Measurements from ENCODE around the gene ZCCHC14. TPM values are rescaled to one million over a fixed set of nuclear protein-coding genes. Genes with fewer than 3 reads are reported as not detected.
"Not testable (repeated sequence)": the region's sequence is repeated elsewhere in the genome, so short reads cannot be mapped to it uniquely, and the experiment has no call there.

The ZCCHC14 gene
- total and polyA plus RNA-seq, 4 donors, result 6.6 to 42.5 (median 27.8) TPM

- ATAC-seq (ENCODE audit: low FRiP score); H3K27ac ChIP-seq (ENCODE audit: low read depth in 1 of 2, low read length in 2 of 2); H3K36me3 ChIP-seq (ENCODE audit: control insufficient read depth in 1 of 2, insufficient read depth in 2 of 2, low read length in 1 of 2); intact Hi-C loops (cut with DNase I); H3K4me1 ChIP-seq (ENCODE audit: control insufficient read depth in 1 of 2, insufficient read depth in 2 of 2, low read length in 2 of 2); H3K4me3 ChIP-seq (ENCODE audit: low read length in 2 of 2); DNase-seq; H3K27me3 ChIP-seq (ENCODE audit: control insufficient read depth in 1 of 2, insufficient read depth in 2 of 2, low read length in 1 of 2); H3K9me3 ChIP-seq (ENCODE audit: control insufficient read depth, low read length): not testable (repeated sequence)
- WGBS, 2 donors, result 9 to 15% methylated on average over 4 to 6 of the region's 6 CpGs
Measured at GRCh38 chr16:87488960-87489359, 3.9 kb downstream of the ZCCHC14 start.

- peak; percentile 71 to 78 for DNase-seq
Measured at GRCh38 chr16:87487361-87487924, 5.4 kb downstream of the ZCCHC14 start.

GRCh38 chr16:87486713-87487247, 6.0 kb downstream of the ZCCHC14 start:
- intact Hi-C loops (cut with DNase I), result no loop called here
- WGBS, 2 donors, result 37 to 46% methylated on average over 5 of the region's 5 CpGs
- DNase-seq (no peak), ATAC-seq (ENCODE audit: low FRiP score) (no peak)
- Histone ChIP-seq H3K4me3 (ENCODE audit: low read length in 2 of 2) (no peak overlapping the region), H3K36me3 (ENCODE audit: control insufficient read depth in 1 of 2, insufficient read depth in 2 of 2, low read length in 1 of 2) (no peaks in the 10 kb centered on the region), H3K9me3 (ENCODE audit: control insufficient read depth, low read length) (no peaks in the 10 kb centered on the region), H3K4me1 (ENCODE audit: control insufficient read depth in 1 of 2, insufficient read depth in 2 of 2, low read length in 2 of 2) (peaks cover 2 to 4% of the 10 kb centered on the region in 2 donors), H3K27ac (ENCODE audit: low read depth in 1 of 2, low read length in 2 of 2) (no peak overlapping the region), H3K27me3 (ENCODE audit: control insufficient read depth in 1 of 2, insufficient read depth in 2 of 2, low read length in 1 of 2) (no peaks in the 10 kb centered on the region)

More at GRCh38 chr16:87487361-87487924, 5.4 kb downstream of the ZCCHC14 start:
- Histone ChIP-seq H3K4me3 (ENCODE audit: low read length in 2 of 2) (no peak overlapping the region), H3K27ac (ENCODE audit: low read depth in 1 of 2, low read length in 2 of 2) (no peak overlapping the region), H3K9me3 (ENCODE audit: control insufficient read depth, low read length) (no peaks in the 10 kb centered on the region), H3K4me1 (ENCODE audit: control insufficient read depth in 1 of 2, insufficient read depth in 2 of 2, low read length in 2 of 2) (peaks cover 2 to 4% of the 10 kb centered on the region in 2 donors), H3K36me3 (ENCODE audit: control insufficient read depth in 1 of 2, insufficient read depth in 2 of 2, low read length in 1 of 2) (no peaks in the 10 kb centered on the region), H3K27me3 (ENCODE audit: control insufficient read depth in 1 of 2, insufficient read depth in 2 of 2, low read length in 1 of 2) (no peaks in the 10 kb centered on the region)
- WGBS, 2 donors, result 74 to 79% methylated on average over 24 of the region's 24 CpGs
- intact Hi-C loops (cut with DNase I), result no loop called here
- no peak for ATAC-seq (ENCODE audit: low FRiP score)

- no peaks in the 10 kb centered on the region for H3K36me3 ChIP-seq (ENCODE audit: control insufficient read depth in 1 of 2, insufficient read depth in 2 of 2, low read length in 1 of 2)
- intact Hi-C loops (cut with DNase I), result no loop called here
- 72 to 74% methylated on average over 8 of the region's 8 CpGs for WGBS, 2 donors
- ATAC-seq (ENCODE audit: low FRiP score) (no peak), DNase-seq (no peak)
- no peak overlapping the region for H3K27ac ChIP-seq (ENCODE audit: low read depth in 1 of 2, low read length in 2 of 2)
- H3K4me3 ChIP-seq (ENCODE audit: low read length in 2 of 2), result no peak overlapping the region
- peaks cover 2 to 4% of the 10 kb centered on the region in 2 donors for H3K4me1 ChIP-seq (ENCODE audit: control insufficient read depth in 1 of 2, insufficient read depth in 2 of 2, low read length in 2 of 2)
- no peaks in the 10 kb centered on the region for H3K27me3 ChIP-seq (ENCODE audit: control insufficient read depth in 1 of 2, insufficient read depth in 2 of 2, low read length in 1 of 2)
- no peaks in the 10 kb centered on the region for H3K9me3 ChIP-seq (ENCODE audit: control insufficient read depth, low read length)
Measured at GRCh38 chr16:87486282-87486681, 6.5 kb downstream of the ZCCHC14 start.

GRCh38 chr16:87485792-87486191, 7.0 kb downstream of the ZCCHC14 start:
- H3K36me3 ChIP-seq (ENCODE audit: control insufficient read depth in 1 of 2, insufficient read depth in 2 of 2, low read length in 1 of 2); H3K27ac ChIP-seq (ENCODE audit: low read depth in 1 of 2, low read length in 2 of 2); DNase-seq; H3K4me3 ChIP-seq (ENCODE audit: low read length in 2 of 2); ATAC-seq (ENCODE audit: low FRiP score); H3K27me3 ChIP-seq (ENCODE audit: control insufficient read depth in 1 of 2, insufficient read depth in 2 of 2, low read length in 1 of 2); intact Hi-C loops (cut with DNase I); H3K4me1 ChIP-seq (ENCODE audit: control insufficient read depth in 1 of 2, insufficient read depth in 2 of 2, low read length in 2 of 2); H3K9me3 ChIP-seq (ENCODE audit: control insufficient read depth, low read length): not testable (repeated sequence)
- 65 to 74% methylated on average over 4 of the region's 4 CpGs for WGBS, 2 donors

DNA sequence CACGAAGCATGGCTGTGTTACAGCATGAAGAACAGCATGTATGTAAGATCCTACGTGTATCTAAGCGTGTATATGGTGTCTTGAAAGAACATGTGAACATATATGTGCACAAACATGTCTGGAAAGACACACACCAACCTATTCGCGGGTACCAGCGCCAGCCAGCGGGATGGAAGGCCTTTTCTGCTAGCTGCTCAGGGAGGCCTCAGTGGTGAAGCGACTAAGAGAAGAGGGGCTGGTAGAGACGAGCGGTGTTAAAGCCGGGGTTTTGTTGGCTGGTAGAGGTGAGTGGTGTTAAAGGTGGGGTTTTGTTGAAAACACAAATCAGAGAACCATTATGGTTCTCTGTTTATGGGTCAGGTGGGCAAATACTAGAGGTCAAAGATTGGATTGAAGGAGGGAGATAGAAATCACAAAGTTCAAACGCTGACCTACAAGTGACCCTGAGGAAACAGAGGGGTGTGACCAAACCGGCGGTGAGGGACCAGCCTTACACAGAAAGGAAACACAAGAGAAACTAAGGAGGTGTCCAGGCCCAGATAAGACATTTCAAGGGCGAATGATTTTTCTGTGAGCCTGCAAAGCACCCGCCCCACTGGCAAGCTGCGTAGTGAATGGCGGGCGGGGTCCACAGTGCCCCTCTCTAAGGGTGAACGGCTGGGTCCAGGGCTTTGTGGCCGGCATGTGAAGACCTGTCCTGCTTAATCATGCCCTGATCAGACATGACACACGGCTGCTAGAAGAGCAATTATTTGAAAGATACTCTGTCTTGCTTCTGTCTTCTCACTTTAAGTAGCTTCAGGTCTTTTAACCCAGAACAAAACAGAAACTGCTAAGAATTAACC, 8.1 kb downstream of the ZCCHC14 start:
- Histone ChIP-seq H3K36me3 (ENCODE audit: control insufficient read depth in 1 of 2, insufficient read depth in 2 of 2, low read length in 1 of 2) (no peaks in the 10 kb centered on the region), H3K4me3 (ENCODE audit: low read length in 2 of 2) (no peak overlapping the region), H3K4me1 (ENCODE audit: control insufficient read depth in 1 of 2, insufficient read depth in 2 of 2, low read length in 2 of 2) (peaks cover 2 to 4% of the 10 kb centered on the region in 2 donors), H3K27me3 (ENCODE audit: control insufficient read depth in 1 of 2, insufficient read depth in 2 of 2, low read length in 1 of 2) (no peaks in the 10 kb centered on the region), H3K9me3 (ENCODE audit: control insufficient read depth, low read length) (no peaks in the 10 kb centered on the region), H3K27ac (ENCODE audit: low read depth in 1 of 2, low read length in 2 of 2) (peak overlapping the region in 1 of 2 donors; percentile 46)
- intact Hi-C loops (cut with DNase I), result no loop called here
- ATAC-seq (ENCODE audit: low FRiP score) (no peak), DNase-seq (no peak)
- 69 to 79% methylated on average over 21 to 22 of the region's 22 CpGs for WGBS, 2 donors

- Histone ChIP-seq H3K27me3 (ENCODE audit: control insufficient read depth in 1 of 2, insufficient read depth in 2 of 2, low read length in 1 of 2) (no peaks in the 10 kb centered on the region), H3K27ac (ENCODE audit: low read depth in 1 of 2, low read length in 2 of 2) (no peak overlapping the region), H3K9me3 (ENCODE audit: control insufficient read depth, low read length) (no peaks in the 10 kb centered on the region), H3K4me1 (ENCODE audit: control insufficient read depth in 1 of 2, insufficient read depth in 2 of 2, low read length in 2 of 2) (peaks cover 2 to 4% of the 10 kb centered on the region in 2 donors), H3K36me3 (ENCODE audit: control insufficient read depth in 1 of 2, insufficient read depth in 2 of 2, low read length in 1 of 2) (no peaks in the 10 kb centered on the region), H3K4me3 (ENCODE audit: low read length in 2 of 2) (no peak overlapping the region)
- DNase-seq (no peak), ATAC-seq (ENCODE audit: low FRiP score) (no peak)
- intact Hi-C loops (cut with DNase I), result no loop called here
- 89% methylated on average over 5 of the region's 5 CpGs for WGBS, 2 donors
Measured at GRCh38 chr16:87483481-87483880, 9.3 kb downstream of the ZCCHC14 start.

GRCh38 chr16:87482670-87483069, 10.2 kb downstream of the ZCCHC14 start:
- 86 to 94% methylated on average over 6 of the region's 6 CpGs for WGBS, 2 donors
- H3K27ac ChIP-seq (ENCODE audit: low read depth in 1 of 2, low read length in 2 of 2); intact Hi-C loops (cut with DNase I); H3K36me3 ChIP-seq (ENCODE audit: control insufficient read depth in 1 of 2, insufficient read depth in 2 of 2, low read length in 1 of 2); ATAC-seq (ENCODE audit: low FRiP score); H3K4me3 ChIP-seq (ENCODE audit: low read length in 2 of 2); DNase-seq; H3K9me3 ChIP-seq (ENCODE audit: control insufficient read depth, low read length); H3K4me1 ChIP-seq (ENCODE audit: control insufficient read depth in 1 of 2, insufficient read depth in 2 of 2, low read length in 2 of 2); H3K27me3 ChIP-seq (ENCODE audit: control insufficient read depth in 1 of 2, insufficient read depth in 2 of 2, low read length in 1 of 2): not testable (repeated sequence)

Data from aorta (tissue), 5 donors.